GM21423 (cell line): ENCODE results near the gene LYRM2.

Experiments used
- ATAC-seq: cut with Tn5 transposase; IDR thresholded peaks from one replicate; pipeline ENCODE4 v1.9.1; 2021; ENCODE audit warnings: mild to moderate bottlenecking, moderate library complexity; ENCODE audit not compliant: unreplicated experiment

Gene LYRM2

GRCh38 chr6:89638320-89639195, at the start of gene LYRM2:
TSS of gene LYRM2 (minus strand) at chr6:89638747. CDS start at chr6:89638716, 31 bp downstream.
- ATAC-seq: peak; percentile 98

DNA sequence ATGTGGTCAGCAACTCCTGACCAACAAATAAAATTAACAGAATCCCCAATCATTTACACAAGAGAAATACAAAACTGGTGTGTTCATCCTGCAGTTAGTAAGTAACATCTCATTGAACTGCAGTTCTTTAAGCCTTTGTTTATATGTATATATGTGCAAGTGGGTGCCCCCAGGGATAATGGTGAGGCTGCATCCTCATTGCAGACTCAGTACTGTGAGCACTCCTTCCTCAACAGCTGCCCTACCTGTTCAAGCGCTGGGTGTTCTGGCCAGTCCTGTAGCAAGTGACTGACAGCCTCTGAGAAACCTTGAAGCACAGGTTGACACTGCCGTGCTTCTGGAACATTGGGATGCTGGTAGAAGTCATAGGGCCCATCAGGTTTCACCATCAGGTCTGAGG, 49.8 kb upstream of the LYRM2 start:
- ATAC-seq: no peak

GRCh38 chr6:89685311-89685710, 46.8 kb upstream of the LYRM2 start:
- ATAC-seq: no peak

GRCh38 chr6:89682991-89683390, 44.4 kb upstream of the LYRM2 start:
- ATAC-seq: no peak

- no peak for ATAC-seq
Observed at GRCh38 chr6:89681983-89682564, 43.5 kb upstream of the LYRM2 start.

GRCh38 chr6:89680551-89680950, 42.0 kb upstream of the LYRM2 start:
- ATAC-seq: no peak

DNA sequence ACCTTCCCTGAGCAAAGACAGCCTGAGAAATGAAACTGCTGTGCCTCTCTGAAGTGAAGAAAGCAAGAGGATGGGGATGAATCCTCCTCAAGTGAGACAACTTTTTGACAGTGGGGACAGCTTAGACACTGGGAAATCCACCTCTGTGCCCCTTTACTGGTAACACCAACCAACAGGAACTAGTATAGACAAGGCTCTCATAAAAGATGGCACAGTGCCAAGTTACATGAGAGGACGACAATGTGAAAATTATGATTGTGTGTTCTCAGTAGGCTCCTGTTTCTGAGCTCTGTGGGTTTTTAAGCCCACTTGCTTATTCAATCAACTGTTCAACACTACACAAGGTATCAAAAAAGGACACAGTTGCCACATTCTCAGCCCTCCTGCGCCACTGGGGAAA, 41.6 kb upstream of the LYRM2 start:
- ATAC-seq: no peak

- ATAC-seq: no peak
Observed at GRCh38 chr6:89679215-89680120, 40.9 kb upstream of the LYRM2 start.

- ATAC-seq: no peak
Observed at GRCh38 chr6:89678531-89678930, 40.0 kb upstream of the LYRM2 start.

DNA sequence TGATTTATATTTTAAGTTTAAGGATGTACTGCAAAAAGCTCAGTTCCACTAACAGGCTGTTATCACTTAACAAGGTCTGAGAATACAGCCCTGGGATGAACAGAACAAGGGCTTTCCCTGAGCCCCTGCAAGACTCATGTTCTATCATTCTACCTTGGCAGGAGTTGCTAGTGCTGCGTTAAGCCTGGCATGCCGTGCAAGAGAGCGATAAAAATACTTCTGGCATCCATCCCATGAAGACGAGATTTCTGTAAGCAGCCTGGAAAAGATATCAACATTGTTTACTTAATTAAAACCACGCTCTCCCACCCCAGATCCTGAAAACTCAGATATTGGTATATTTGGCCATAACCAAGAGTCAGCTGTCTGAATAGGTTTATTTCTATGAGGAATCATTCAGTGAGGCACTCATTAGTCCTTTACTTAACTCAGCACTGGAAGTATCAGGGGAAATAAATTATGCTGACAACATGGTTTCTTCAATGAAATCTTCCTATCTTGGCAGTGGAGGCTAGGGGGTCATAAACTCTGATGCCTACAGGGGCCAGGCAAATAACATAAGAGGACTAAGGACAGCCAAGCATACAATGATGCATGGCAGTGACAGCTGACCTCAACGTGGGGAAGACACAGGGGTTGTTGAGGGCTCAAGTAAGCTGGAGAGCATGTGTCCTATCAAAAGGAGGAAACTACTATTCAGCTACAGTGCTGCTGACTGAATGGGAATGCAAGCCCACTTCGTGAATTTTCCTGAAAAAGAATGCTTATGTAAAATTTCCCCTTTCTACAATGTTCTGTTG, 37.6 kb upstream of the LYRM2 start:
- ATAC-seq: no peak

GRCh38 chr6:89670935-89671565, 32.5 kb upstream of the LYRM2 start:
- no peak for ATAC-seq

- no peak for ATAC-seq
Observed at GRCh38 chr6:89669002-89669401, 30.5 kb upstream of the LYRM2 start.

DNA sequence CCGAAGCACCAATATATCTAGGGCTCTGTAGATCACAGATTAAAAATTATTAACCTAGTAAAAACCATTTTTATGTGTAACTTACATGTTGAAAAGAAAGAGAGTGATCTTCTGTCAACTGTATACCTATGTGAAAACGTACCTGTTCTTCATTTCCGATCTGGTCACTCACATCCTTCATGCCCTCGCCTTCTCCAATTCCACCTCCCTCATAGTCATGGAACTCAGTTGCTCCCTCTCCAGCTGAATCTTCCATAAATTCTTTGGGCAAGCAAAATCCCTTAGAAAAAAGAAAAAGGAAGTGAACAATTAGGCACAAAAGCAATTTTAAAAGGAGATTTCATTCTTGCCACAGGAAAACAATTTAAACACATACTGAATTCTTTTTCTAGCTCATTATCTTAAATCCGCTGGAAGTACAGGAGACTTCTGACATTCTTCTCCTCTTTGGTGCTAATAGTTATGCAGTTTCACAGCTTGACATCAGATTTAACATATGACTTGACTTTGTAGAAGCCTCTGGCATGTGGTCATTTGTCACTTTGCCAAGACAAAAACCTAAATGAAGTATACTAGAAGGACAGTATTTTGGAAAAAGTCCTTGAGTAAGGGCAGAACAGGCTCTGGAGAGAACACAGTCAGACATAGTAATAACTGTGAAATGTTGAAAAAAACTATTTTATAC, 29.5 kb upstream of the LYRM2 start:
- ATAC-seq: no peak

- no peak for ATAC-seq
Observed at GRCh38 chr6:89662659-89663223, 24.2 kb upstream of the LYRM2 start.

GRCh38 chr6:89661559-89661958, 23.0 kb upstream of the LYRM2 start:
- ATAC-seq: no peak

DNA sequence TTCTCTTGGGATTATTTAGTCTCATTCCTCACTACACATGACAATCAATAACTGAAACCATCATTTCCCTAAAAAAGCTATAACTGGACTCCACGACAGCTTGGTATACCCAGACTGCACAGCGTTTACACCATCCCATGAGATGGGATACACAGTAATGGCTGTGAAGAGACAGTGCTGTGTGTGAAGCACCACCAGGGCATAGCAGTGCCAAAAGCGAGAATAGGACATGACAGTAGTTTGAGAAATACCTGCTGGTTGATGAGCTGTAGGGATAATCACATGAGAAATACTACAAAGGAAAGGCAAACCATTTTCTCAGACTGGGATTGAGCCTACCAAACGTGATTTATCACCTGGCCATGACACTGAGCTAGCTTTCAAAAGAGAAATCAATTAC, 22.4 kb upstream of the LYRM2 start:
- ATAC-seq: no peak

DNA sequence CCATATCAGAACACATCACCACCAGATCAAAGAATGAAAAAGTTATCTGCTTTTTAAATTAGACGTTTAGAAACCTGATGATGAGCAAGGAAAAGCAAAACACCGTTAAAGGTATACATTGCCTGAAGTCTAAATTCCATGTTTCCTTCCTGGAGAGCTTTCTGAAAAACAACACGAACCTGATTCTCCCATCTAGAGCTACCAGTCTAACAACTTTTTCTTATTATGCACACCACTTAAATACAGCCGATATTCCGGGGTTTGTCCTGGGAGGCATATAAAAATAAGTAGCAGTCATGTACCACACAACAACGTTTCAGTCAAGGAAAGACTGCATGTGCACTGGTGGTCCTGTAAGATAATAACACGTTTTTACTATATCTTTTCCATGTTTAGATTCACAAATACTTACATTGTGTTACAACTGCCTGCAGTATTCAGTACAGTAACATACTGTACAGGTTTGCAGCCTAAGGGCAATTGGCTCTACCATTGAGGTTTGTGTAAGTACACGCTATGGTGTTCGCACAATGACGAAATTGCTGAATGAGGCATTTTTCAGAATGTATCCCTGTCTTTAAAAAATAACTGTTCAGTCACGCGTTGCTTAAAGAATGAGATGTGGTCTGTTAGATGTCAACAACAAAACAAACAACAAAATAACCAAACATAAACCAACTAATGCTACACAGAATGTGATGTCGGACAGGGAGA, 19.1 kb upstream of the LYRM2 start:
- ATAC-seq: no peak

DNA sequence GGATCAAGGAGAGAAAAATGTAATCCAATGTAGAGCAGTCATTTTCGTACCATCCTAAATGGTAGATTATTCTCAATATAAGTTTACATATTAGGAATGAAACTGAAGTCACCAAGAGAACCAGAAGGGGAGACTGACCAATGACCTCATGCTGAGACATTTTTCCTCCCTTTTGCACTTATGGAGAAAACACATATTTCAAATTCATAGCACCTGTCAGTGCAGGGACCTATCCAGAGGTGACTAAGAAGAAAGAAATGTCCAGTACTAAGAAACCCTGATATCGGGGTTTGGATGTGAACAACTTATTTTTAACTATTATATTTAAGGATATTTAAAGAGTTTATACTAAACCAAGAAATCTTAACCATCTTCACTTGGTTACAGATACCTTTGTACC, 16.6 kb upstream of the LYRM2 start:
- no peak for ATAC-seq

- ATAC-seq: no peak
Observed at GRCh38 chr6:89650579-89650978, 12.0 kb upstream of the LYRM2 start.
